NCI-H1436 treated with DMSO at 0.1 percent for 48 hours (cell line): ENCODE data around the gene ACTMAP.
"Not testable (repeated sequence)": the region's sequence is repeated elsewhere in the genome, so short reads cannot be mapped to it uniquely, and the experiment has no call there.

Source experiments
- DNase-seq: peaks from one replicate; lab custom pipeline; 2025; lab: John Stamatoyannopoulos, UW

Gene ACTMAP

GRCh38 chr19:40750058-40750873, at the start of gene ACTMAP:
ACTMAP (minus strand) TSS chr19:40750477; CDS start chr19:40749803, 674 bp downstream.
- DNase-seq: peak; percentile 98

DNA sequence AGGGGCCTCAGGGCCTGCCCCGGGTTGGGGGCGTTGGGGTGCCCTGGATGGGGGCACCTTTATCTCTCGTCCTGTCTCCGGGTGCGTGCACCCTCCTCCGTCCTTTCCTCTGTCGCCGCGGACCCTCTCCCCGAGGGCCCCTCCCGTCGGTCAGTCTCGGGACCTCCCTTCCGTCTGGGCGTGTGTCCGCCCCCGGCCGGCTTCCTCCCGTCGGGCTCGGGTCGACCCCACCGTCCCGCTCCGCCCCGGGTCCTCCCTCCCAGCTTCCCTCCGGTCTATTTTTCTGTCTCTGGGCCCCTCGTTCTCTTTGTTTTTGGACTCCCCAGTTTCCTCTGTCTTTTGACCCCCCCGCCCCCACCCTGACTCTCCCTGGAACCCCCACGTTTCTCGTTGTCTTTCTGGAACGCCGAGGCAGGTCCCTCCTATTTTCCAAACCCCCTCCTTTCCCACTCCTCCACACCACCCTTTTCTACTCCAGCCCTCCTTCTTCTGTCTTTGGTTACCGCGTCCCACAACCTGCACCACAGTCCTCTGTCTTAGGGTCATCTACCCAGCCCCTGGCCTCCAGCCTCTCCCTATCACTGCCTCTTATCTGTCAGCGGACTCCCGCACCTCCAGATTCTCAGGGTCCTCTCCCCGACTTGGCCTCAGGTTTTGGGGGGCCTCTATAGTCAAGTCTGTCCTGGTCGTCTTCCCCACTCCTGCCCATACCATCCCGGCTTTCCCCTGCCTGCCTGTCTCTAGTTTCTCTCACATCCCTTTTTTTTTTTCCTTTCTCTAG, 49.5 kb upstream of the ACTMAP start:
- no peak for DNase-seq

DNA sequence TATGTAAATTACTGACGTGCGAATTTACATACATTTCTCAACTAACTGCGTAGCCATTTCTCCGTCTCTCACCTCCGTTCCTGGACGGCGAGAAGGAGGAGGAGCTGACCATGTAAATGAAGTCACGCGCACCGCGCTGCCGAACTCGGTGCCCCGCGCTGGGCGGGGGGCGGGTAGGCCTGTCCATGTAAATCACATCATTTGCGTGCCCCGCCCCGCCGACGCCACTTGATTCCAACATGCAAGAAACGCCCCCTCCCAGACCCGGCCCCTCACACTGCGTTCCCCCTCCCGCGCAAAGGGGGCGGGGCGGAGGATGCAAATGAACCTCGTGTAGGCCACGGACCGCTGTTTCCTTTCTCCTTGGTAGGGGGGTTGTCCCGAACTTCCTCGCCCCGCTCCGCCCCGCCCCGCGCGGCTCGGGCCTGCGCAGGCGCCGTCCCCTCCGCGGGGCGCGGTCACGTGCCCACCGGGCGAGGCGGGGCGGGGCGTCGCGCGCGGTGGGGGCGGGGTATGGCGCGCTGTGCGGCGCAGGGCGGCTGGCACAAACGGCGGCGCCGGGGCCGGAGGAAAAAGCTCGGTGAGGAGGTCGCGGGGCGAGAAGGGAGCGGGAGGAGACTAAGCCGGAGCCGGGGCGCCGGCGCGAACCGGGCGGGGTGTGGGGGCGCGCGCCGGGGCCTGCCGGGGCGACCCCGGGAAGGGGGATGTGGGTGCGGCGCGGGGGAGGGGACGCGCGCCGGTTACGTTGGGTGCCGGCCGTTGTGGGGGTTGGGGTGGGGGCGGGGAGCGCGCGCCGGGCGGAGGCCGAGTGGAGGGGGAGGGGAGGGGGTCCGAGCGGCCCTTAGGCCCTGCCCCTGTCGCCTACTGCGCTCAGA, 48.6 kb upstream of the ACTMAP start, which contains the start of gene EGLN2:
TSS of gene EGLN2 (plus strand) at position 509 of the 875 bp plus-strand sequence. CDS start 1,382 bp downstream, outside the sequence.
- DNase-seq: peak; percentile 93

DNA sequence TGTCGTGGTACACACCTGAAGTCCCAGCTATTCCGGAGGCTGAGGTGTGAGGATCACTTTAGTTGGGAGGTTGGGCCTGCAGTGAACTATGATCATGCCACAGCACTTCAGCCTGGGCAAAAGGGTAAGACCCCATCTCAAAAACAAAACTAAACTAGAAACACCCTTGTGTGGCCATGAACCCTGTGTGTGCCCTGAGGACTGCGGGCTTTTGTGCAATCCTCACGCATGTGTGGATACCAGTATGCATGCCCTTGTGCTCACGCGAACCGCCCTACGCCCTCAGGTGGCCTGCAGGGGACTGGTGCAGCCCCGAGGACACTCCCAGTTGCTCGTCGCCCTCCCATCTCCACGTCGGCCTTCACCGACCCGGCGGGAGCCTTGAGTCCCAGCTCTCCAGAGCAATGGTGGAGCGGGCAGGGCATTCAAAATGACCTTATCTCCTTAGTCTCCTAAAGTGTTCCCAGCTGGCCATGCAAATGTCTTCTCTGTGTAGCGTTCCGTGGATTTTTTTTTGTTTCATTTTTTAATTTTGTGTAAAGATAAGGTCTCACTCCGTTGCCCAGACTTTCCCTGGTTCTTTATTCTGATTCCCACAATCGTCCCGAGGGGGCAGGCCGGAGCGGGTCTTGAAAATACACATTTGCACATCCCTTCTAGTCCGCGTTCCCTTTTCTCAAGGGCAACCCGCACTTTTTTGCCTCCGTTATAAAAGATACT, 47.8 kb upstream of the ACTMAP start:
- DNase-seq: no peak

- DNase-seq: no peak
These were observed 47.1 kb upstream of the ACTMAP start for GRCh38 chr19:40797166-40797962.

- DNase-seq: no peak
These were observed 41.7 kb upstream of the ACTMAP start for GRCh38 chr19:40791996-40792395.

DNA sequence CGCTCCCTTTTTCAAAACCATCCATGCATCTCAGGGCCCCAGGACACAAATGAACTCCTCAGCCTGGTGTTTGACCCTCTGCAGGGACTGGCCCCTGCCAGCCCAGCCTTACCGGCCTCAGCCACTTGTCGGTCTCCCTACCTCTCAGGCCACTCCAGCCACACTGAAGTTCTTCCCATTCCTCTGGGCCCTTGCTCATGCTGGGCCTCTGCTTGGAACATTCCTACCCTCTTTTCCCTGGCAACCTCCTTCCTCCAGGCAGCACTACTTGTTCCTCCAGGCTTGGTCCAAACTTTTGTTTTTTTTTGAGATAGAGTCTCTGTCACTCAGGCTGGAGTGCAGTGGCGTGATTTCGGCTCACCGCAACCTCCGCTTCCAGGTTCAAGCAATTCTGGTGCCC, 41.1 kb upstream of the ACTMAP start:
- DNase-seq: no peak

- DNase-seq: no peak
These were observed 36.1 kb upstream of the ACTMAP start for GRCh38 chr19:40786060-40787037.

GRCh38 chr19:40785526-40785925, 35.2 kb upstream of the ACTMAP start:
- DNase-seq: no peak

DNA sequence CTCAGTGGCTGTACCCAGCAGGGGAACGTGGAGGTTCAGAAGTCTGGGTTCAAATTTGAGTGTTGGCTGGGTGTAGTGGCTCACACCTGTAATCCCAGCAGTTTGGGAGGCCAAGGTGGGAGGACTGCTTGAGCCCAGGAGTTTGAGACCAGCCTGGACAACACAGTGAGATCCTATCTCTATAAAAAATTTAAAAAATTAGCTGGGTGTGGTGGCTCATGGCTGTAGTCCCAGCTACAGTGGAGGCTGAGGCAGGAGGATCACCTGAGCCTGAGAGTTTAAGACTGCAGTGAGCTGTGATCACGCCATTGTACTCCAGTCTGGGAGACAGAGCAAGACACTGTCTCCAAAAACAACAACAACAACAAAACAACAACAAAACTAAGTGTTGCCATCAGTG, 33.9 kb upstream of the ACTMAP start:
- not testable (repeated sequence) for DNase-seq

GRCh38 chr19:40783711-40784110, 33.4 kb upstream of the ACTMAP start:
- no peak for DNase-seq

GRCh38 chr19:40781140-40781539, 30.9 kb upstream of the ACTMAP start:
- DNase-seq: no peak

DNA sequence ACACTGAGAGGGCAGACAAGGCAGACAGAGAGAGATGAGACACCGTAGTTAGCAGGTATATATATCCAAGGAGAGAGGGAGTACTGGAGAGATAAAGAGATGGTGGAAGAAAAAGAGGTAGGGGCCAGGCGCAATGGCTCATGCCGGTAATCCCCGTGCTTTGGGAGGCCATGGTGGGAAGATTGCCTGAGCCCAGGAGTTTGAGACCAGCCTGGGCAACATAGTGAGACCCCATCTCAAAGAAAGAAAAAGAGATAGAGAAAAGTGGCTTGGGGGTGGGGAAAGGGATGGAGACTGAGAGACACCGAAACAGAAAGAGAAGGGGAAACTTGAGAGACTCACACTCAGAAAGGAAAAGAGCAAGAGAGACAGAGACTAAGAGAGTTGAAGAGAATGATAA, 30.3 kb upstream of the ACTMAP start:
- no peak for DNase-seq

DNA sequence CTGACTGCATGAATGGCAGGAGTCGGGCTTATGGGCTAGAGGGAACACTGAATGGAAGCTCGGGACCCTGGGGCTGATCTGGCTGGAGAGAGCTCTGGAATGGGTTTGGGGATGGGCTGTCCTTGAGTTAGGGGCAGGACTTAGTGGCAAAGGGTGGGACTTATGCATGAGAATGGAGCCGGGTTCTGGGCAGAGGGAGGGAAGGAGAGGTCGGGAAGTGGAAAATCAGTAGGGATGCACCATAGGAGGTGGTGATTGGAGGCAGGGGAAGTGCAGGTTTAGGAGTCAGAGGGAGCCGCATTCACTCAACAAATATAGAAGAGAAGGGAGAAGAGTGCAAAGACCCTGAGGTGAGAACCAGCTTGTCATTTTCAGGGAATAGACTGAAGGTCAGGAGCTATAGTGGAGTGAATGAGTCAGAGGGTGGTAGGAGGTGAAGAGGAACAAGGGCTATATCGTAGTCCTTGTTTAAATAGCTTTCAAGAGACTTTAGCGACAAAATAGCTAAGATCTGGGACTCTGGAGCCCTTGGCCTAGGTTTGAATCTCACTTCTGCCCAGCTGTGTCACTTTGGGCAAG, 28.5 kb upstream of the ACTMAP start:
- no peak for DNase-seq

GRCh38 chr19:40777937-40778705, 27.8 kb upstream of the ACTMAP start, which contains the start of gene RAB4B:
RAB4B (plus strand) TSS chr19:40778247; CDS start chr19:40778376, 129 bp downstream.
- DNase-seq: peak; percentile 98

DNA sequence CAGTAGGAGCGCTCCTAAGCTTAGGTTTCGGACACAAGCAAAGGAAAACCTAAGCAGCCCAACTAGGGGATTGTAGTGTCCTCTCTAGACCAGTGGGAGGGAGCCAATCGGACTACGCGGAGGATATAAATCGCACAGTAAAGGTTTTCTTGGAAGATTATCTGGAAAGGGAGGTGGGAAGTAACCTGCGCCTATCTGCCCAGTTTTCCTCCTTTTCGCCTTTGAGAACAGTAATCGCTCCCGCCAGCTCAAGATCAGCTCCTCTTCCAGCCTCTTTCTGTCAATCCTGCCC, 27.3 kb upstream of the ACTMAP start:
- DNase-seq: no peak

GRCh38 chr19:40776932-40777644, 26.8 kb upstream of the ACTMAP start:
- peak; percentile 83 for DNase-seq

DNA sequence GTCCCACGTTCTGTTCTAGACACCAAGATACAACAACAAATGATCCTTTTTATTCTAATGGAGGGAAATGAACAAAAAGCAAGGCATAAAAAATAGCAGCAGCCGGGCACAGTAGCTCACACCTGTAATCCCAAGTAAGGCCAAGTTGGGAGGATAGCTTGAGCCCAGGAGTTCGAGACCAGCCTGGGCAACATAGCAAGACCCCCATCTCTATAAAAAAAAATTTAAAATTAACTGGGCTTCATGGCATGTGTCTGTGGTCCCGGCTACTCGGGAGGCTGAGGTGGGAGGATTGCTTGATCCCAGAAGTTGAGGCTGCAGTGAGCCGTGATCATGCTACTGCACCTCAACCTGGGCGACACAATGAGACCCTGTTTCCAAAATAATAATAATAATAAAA, 26.1 kb upstream of the ACTMAP start:
- DNase-seq: no peak
